ENCODE data around the gene SLC25A19.

GRCh38 chr17:75270966-75271232 is 18.3 kb downstream of the SLC25A19 start, which contains the start of gene MIF4GD:
- TF ChIP-seq CTCF (IDR thresholded peaks at IDR 0.05) (no peak), POLR2A (IDR thresholded peaks at IDR 0.05) (no peak)

Measured in lower leg skin (tissue), 3 donors.